ENCODE results near the gene ZDHHC5.

GRCh38 chr11:57742087-57742452, 74.2 kb downstream of the ZDHHC5 start:
- no peak for TF ChIP-seq CTCF (IDR thresholded peaks at IDR 0.05)
- TF ChIP-seq ZFX (IDR thresholded peaks at IDR 0.05; ENCODE audit: borderline replicate concordance), result no peak
